CD4-positive, alpha-beta T cell treated with Interferon alpha-2 for 1 hour (primary cell): ENCODE data around the gene TMEM168.
A peak's percentile ranks its signal among the peaks of the same experiment; 100 is the strongest.
"Not testable (repeated sequence)": the region's sequence is repeated elsewhere in the genome, so short reads cannot be mapped to it uniquely, and the experiment has no call there.

ENCODE experiments used
- DNase-seq, 2 donors: peaks; one replicate each; pipeline ENCODE4 v3.0.0-alpha.2; 2020 to 2022

TMEM168 gene, protein sequence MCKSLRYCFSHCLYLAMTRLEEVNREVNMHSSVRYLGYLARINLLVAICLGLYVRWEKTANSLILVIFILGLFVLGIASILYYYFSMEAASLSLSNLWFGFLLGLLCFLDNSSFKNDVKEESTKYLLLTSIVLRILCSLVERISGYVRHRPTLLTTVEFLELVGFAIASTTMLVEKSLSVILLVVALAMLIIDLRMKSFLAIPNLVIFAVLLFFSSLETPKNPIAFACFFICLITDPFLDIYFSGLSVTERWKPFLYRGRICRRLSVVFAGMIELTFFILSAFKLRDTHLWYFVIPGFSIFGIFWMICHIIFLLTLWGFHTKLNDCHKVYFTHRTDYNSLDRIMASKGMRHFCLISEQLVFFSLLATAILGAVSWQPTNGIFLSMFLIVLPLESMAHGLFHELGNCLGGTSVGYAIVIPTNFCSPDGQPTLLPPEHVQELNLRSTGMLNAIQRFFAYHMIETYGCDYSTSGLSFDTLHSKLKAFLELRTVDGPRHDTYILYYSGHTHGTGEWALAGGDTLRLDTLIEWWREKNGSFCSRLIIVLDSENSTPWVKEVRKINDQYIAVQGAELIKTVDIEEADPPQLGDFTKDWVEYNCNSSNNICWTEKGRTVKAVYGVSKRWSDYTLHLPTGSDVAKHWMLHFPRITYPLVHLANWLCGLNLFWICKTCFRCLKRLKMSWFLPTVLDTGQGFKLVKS

GRCh38 chr7:112789817-112790585 lies at the start of gene TMEM168:
Gene TMEM168 (minus strand): TSS chr7:112790393. CDS start chr7:112784825, 5,568 bp downstream.
- peak; percentile 80 to 90 for DNase-seq

- not testable (repeated sequence) for DNase-seq
Measured at GRCh38 chr7:112835928-112836327, 45.7 kb upstream of the TMEM168 start.

- no peak for DNase-seq
Measured at GRCh38 chr7:112833082-112833481, 42.9 kb upstream of the TMEM168 start.

DNA sequence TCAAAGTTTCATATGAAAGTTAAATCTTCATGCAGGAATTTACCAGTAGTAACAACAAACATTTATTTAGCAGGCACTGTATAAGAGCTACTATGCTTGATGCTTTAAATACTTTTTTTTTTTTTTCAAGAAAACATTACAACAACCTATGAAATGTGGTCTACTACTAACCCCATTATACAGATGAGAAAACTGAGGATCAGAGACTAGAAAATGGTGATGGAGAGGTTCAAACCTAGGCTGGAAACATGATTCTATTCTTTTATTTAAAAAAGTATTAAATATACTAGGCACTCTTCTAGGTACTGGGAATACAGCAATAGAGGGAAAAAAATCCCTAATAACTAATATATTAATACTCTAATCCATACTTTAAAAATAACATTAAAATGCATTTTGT lies 40.6 kb upstream of the TMEM168 start:
- DNase-seq, result no peak

GRCh38 chr7:112828696-112829095 lies 38.5 kb upstream of the TMEM168 start:
- no peak for DNase-seq

GRCh38 chr7:112821345-112821744 lies 31.2 kb upstream of the TMEM168 start:
- no peak for DNase-seq

DNA sequence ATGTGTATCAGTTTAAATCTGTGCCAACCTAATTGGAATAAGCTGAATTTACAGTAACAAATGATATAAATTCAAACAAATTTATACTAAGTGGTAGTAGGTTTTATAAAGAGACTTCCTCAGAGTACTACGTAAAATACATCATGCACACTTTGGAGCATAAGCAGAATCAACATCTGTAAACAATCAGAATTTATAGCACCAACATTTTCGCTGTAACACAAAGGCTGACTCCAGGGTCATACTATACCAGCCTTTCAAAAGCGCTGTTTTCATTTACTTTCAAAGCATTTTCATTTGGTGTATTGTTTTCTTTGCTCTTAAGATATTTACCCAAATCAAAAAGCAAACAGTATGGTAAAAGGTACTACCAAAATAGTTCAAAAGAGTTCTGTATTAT lies 29.3 kb upstream of the TMEM168 start:
- no peak for DNase-seq

- DNase-seq, result no peak
Measured at GRCh38 chr7:112806156-112806555, 16.0 kb upstream of the TMEM168 start.

GRCh38 chr7:112802406-112802805 lies 12.2 kb upstream of the TMEM168 start:
- DNase-seq, result no peak

- no peak for DNase-seq
Measured at GRCh38 chr7:112800486-112800885, 10.3 kb upstream of the TMEM168 start.

- no peak for DNase-seq
Measured at GRCh38 chr7:112799448-112800120, 9.4 kb upstream of the TMEM168 start.

GRCh38 chr7:112798274-112799159 lies 8.3 kb upstream of the TMEM168 start:
- no peak for DNase-seq

DNA sequence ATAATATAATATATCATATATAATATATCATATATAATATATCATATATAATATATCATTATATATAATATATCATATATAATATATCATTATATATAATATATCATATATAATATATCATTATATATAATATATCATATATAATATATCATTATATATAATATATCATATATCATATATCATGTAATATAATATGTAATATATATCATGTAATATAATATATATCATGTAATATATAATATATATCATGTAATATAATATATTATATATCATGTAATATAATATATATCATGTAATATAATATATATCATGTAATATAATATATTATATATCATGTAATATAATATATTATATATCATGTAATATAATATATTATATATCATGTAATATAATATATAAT lies 6.4 kb upstream of the TMEM168 start:
- not testable (repeated sequence) for DNase-seq

DNA sequence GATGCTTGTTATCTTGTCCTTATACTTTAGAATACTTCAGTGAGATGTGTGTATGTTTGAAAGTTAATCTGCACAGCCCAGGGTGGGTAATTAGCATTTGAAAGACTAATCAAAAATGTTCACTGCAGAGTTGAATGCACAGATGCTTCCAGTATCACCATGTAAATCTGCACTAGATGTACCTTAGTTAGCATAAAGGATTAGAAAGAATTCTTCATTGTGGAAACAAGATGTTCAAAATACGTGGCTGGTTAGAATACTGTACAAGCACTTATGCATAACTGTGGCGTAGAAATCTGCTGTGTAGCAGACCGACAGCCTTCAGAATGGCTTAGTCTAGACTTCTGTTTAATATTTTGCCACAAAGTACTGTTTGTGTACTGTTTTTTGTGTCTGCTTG lies 2.2 kb upstream of the TMEM168 start:
- DNase-seq, result no peak

DNA sequence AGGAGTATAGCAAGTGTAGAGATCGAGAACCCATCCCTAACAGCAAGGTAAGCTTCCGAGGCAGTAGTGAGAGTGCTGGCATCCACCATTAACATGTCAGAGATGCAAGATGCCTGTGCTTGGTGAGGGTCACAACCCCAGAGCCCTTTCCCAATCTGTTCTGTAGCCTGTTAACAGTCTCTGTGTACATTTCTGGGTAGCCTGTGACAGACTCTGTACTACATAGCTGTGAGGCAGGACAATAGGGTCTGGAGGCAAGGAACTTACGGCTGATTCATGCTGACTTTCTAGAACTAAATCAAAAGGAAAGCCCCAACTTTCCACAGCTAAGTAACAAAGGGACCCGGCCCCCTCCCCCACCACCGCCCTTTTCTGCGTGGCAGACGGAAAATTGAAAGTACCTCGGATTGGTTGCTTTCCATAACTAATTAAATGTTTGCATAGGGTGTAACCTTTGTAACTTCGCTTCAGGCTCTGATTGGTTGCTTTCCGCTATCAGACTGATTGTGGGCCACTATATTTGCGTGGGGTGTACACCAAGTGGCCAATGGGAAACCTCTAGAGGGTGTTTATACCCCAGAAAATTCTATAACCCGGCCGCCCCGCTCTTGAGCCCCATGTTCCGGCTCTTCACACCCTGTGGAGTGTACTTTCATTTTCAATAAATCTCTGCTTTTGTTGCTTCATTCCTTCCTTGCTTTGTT lies 1.4 kb upstream of the TMEM168 start:
- DNase-seq, result no peak

- DNase-seq, result peak in 1 of 2 donors; percentile 6
Measured at GRCh38 chr7:112790586-112791003, 402 bp upstream of the TMEM168 start.

DNA sequence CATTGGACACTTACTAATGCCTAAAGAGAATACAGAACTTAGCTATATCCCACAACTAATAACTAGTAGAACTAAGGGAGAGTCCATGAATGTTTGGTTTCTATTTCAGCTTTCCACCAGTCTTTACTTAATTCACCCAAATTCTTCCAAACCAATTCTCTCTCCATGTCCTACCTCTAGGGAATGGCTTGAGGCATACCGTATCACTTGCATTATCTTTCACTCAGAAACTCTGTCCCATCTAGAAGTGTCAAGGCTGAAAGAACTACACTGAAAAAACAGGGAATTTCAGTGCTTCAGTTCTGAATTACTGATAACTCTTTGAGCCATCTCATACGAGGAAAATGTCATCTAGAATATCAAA lies 758 bp downstream of the TMEM168 start:
- no peak for DNase-seq

DNA sequence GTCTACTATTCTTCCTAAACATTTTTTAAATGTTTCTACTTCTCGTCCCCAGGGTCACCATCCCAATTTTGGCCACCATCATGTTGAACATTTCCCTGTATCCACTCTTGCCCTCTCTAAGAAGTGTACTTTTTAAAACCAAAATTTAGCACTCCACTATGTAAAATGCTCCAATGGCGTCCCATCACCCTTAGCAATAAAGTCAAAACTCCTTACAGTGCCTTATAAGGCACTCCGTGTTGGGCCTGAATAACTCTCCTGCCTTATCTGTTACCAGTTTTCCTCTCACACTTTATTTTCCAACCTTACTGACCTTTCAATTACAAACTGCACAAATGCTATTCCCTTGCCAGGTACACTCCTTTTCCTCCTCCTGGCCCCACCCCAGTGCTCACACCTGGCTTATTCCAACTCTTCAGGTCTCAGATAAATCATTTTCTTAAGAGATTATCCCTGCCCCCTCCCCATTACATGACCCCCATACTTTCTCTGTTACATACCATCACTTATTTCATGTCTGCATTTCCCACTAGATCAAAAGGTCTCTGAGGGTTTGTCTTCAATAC lies 1.3 kb downstream of the TMEM168 start:
- no peak for DNase-seq

- no peak for DNase-seq
Measured at GRCh38 chr7:112784603-112785002, 5.6 kb downstream of the TMEM168 start.

DNA sequence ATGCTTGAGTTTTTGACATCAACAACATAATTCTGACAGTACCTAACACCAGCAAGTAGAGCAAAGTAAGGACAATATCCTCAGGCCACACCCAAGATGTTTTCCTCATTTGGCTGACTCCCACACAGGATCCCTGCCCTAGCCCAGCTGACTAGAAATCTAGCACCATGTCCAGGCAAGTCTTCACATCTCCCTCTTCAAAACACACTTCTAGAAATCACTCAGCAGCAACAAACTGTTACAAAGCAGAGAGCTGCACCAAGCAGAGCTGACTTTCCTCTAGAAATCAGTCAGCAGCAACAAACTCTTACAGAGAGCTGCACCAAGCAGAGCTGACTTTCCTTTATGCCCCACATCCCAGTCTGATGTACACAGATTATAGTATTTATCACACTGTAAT lies 7.7 kb downstream of the TMEM168 start:
- no peak for DNase-seq

- no peak for DNase-seq
Measured at GRCh38 chr7:112781558-112781957, 8.6 kb downstream of the TMEM168 start.
